ENCODE results near the gene ELAVL1. TPM values are rescaled to one million over a fixed set of nuclear protein-coding genes. Genes with fewer than 3 reads are reported as not detected.
A peak's percentile ranks its signal among the peaks of the same experiment; 100 is the strongest.

Gene ELAVL1
- total and polyA plus RNA-seq, 2 donors from 2014 or later = 34.6 to 64.7 TPM

GRCh38 chr19:7982103-7982502 lies 23.3 kb downstream of the ELAVL1 start:
- Histone ChIP-seq H3K9ac (ENCODE audit: low read length in 3 of 3) (peak overlapping the region in 1 of 3 donors; percentile 47), H3K36me3 (ENCODE audit: control insufficient read depth in 2 of 3, insufficient read depth in 3 of 3, low read length in 3 of 3) (peaks cover 5 to 35% (median 7%) of the 10 kb centered on the region in 3 donors), H3K4me3 (ENCODE audit: low read length in 3 of 3) (no peak overlapping the region), H3K27me3 (ENCODE audit: control insufficient read depth, insufficient read depth, low read length) (no peaks in the 10 kb centered on the region), H3K27ac (ENCODE audit: low read depth in 2 of 2, low read length in 2 of 2) (peak overlapping the region; percentile 61 to 81), H3K4me1 (ENCODE audit: control insufficient read depth in 2 of 3, insufficient read depth in 2 of 3, low read depth in 1 of 3, low read length in 3 of 3) (peaks cover 0 to 51% (median 44%) of the 10 kb centered on the region in 3 donors), H3K9me3 (ENCODE audit: control insufficient read depth in 2 of 3, insufficient read depth in 1 of 3, low read length in 3 of 3) (no peaks in the 10 kb centered on the region)
- intact Hi-C loops (cut with DNase I) = no loop called here
- no peak for TF ChIP-seq CTCF (IDR thresholded peaks at IDR 0.05; ENCODE audit: borderline replicate concordance, extremely low read depth, insufficient read depth)
- peak in 1 of 5 donors; percentile 45 for DNase-seq
- no peak for FAIRE-seq

- H3K27ac ChIP-seq (ENCODE audit: low read depth in 2 of 2, low read length in 2 of 2) = peak overlapping the region; percentile 61 to 81
- H3K36me3 ChIP-seq (ENCODE audit: control insufficient read depth in 2 of 3, insufficient read depth in 3 of 3, low read length in 3 of 3) = peaks cover 4 to 34% (median 7%) of the 10 kb centered on the region in 3 donors
- peak overlapping the region in 1 of 3 donors; percentile 47 for H3K9ac ChIP-seq (ENCODE audit: low read length in 3 of 3)
- intact Hi-C loops (cut with DNase I) = no loop called here
- no peaks in the 10 kb centered on the region for H3K27me3 ChIP-seq (ENCODE audit: control insufficient read depth, insufficient read depth, low read length)
- DNase-seq = peak in 1 of 5 donors; percentile 51
- TF ChIP-seq CTCF (IDR thresholded peaks at IDR 0.05; ENCODE audit: borderline replicate concordance, extremely low read depth, insufficient read depth) = no peak
- no peaks in the 10 kb centered on the region for H3K9me3 ChIP-seq (ENCODE audit: control insufficient read depth in 2 of 3, insufficient read depth in 1 of 3, low read length in 3 of 3)
- FAIRE-seq = no peak
- H3K4me3 ChIP-seq (ENCODE audit: low read length in 3 of 3) = no peak overlapping the region
- peaks cover 0 to 51% (median 42%) of the 10 kb centered on the region in 3 donors for H3K4me1 ChIP-seq (ENCODE audit: control insufficient read depth in 2 of 3, insufficient read depth in 2 of 3, low read depth in 1 of 3, low read length in 3 of 3)
These were observed 23.8 kb downstream of the ELAVL1 start for GRCh38 chr19:7981661-7982060.

- DNase-seq (no peak), FAIRE-seq (no peak)
- no peaks in the 10 kb centered on the region for H3K27me3 ChIP-seq (ENCODE audit: control insufficient read depth, insufficient read depth, low read length)
- H3K27ac ChIP-seq (ENCODE audit: low read depth in 2 of 2, low read length in 2 of 2) = no peak overlapping the region
- no peak overlapping the region for H3K4me3 ChIP-seq (ENCODE audit: low read length in 3 of 3)
- peaks cover 0 to 47% (median 37%) of the 10 kb centered on the region in 3 donors for H3K4me1 ChIP-seq (ENCODE audit: control insufficient read depth in 2 of 3, insufficient read depth in 2 of 3, low read depth in 1 of 3, low read length in 3 of 3)
- no peak overlapping the region for H3K9ac ChIP-seq (ENCODE audit: low read length in 3 of 3)
- TF ChIP-seq CTCF (IDR thresholded peaks at IDR 0.05; ENCODE audit: borderline replicate concordance, extremely low read depth, insufficient read depth) = no peak
- intact Hi-C loops (cut with DNase I) = no loop called here
- no peaks in the 10 kb centered on the region for H3K9me3 ChIP-seq (ENCODE audit: control insufficient read depth in 2 of 3, insufficient read depth in 1 of 3, low read length in 3 of 3)
- H3K36me3 ChIP-seq (ENCODE audit: control insufficient read depth in 2 of 3, insufficient read depth in 3 of 3, low read length in 3 of 3) = peaks cover 2 to 29% (median 7%) of the 10 kb centered on the region in 3 donors
These were observed 24.2 kb downstream of the ELAVL1 start for GRCh38 chr19:7981199-7981598.

GRCh38 chr19:7980635-7981121 lies 24.8 kb downstream of the ELAVL1 start:
- FAIRE-seq (no peak), DNase-seq (peak in 1 of 5 donors; percentile 68)
- Histone ChIP-seq H3K27me3 (ENCODE audit: control insufficient read depth, insufficient read depth, low read length) (no peaks in the 10 kb centered on the region), H3K9me3 (ENCODE audit: control insufficient read depth in 2 of 3, insufficient read depth in 1 of 3, low read length in 3 of 3) (no peaks in the 10 kb centered on the region), H3K9ac (ENCODE audit: low read length in 3 of 3) (no peak overlapping the region), H3K4me3 (ENCODE audit: low read length in 3 of 3) (no peak overlapping the region), H3K4me1 (ENCODE audit: control insufficient read depth in 2 of 3, insufficient read depth in 2 of 3, low read depth in 1 of 3, low read length in 3 of 3) (peaks cover 0 to 47% (median 34%) of the 10 kb centered on the region in 3 donors), H3K36me3 (ENCODE audit: control insufficient read depth in 2 of 3, insufficient read depth in 3 of 3, low read length in 3 of 3) (peaks cover 2 to 27% (median 7%) of the 10 kb centered on the region in 3 donors), H3K27ac (ENCODE audit: low read depth in 2 of 2, low read length in 2 of 2) (no peak overlapping the region)
- TF ChIP-seq CTCF (IDR thresholded peaks at IDR 0.05; ENCODE audit: borderline replicate concordance, extremely low read depth, insufficient read depth) = no peak
- intact Hi-C loops (cut with DNase I) = no loop called here

All from kidney (tissue), 14 donors.